Smooth muscle cell (in vitro differentiated cells): ENCODE results near the gene M1AP. TPM values are rescaled to one million over a fixed set of nuclear protein-coding genes. Genes with fewer than 3 reads are reported as not detected.

Source experiments
- DNase-seq: peaks from one replicate; lab custom pipeline; 2025; ENCODE audit not compliant: unreplicated experiment; lab: John Stamatoyannopoulos, UW
- H2AFZ ChIP-seq: fragments of 200-600 bp; sonication (generic); 2 replicates; pipeline ENCODE4 v1.6.0; 2016; ENCODE audit warnings: antibody characterized with exemption, low read depth, mild to moderate bottlenecking
- H3F3A ChIP-seq: fragments of 200-600 bp; sonication (generic); 2 replicates; pipeline ENCODE4 v1.6.0; 2017; ENCODE audit warnings: antibody characterized with exemption, low read depth
- H3K27ac ChIP-seq: fragments of 200-600 bp; sonication (generic); 2 replicates; pipeline ENCODE4 v1.5.1; 2016; ENCODE audit warnings: low read depth, mild to moderate bottlenecking
- H3K27me3 ChIP-seq: fragments of 200-600 bp; sonication (generic); 2 replicates; pipeline ENCODE4 v1.6.1; 2016; ENCODE audit warnings: low read depth, mild to moderate bottlenecking
- H3K36me3 ChIP-seq: fragments of 200-600 bp; sonication (generic); 2 replicates; pipeline ENCODE4 v1.5.1; 2016; ENCODE audit warnings: low read depth
- H3K4me1 ChIP-seq: fragments of 200-600 bp; sonication (generic); 2 replicates; pipeline ENCODE4 v1.5.1; 2016; ENCODE audit warnings: low read depth
- H3K4me2 ChIP-seq: fragments of 200-600 bp; sonication (generic); 2 replicates; pipeline ENCODE4 v1.6.0; 2016; ENCODE audit warnings: mild to moderate bottlenecking
- H3K4me3 ChIP-seq: fragments of 200-600 bp; sonication (generic); 2 replicates; pipeline ENCODE4 v1.5.1; 2016; ENCODE audit warnings: mild to moderate bottlenecking
- H3K79me2 ChIP-seq: fragments of 200-600 bp; sonication (generic); 2 replicates; pipeline ENCODE4 v1.6.0; 2016; ENCODE audit warnings: low read depth, mild to moderate bottlenecking
- H3K9ac ChIP-seq: fragments of 200-600 bp; sonication (generic); 2 replicates; pipeline ENCODE4 v1.6.0; 2016; ENCODE audit warnings: low read depth
- H3K9me3 ChIP-seq: fragments of 200-600 bp; sonication (generic); replicated peaks from 2 replicates; pipeline ENCODE4 v1.5.1; 2016; ENCODE audit warnings: low read depth
- H4K20me1 ChIP-seq: fragments of 200-600 bp; sonication (generic); 2 replicates; pipeline ENCODE4 v1.6.0; 2016; ENCODE audit warnings: low read depth
- CTCF ChIP-seq: fragments of 200-600 bp; sonication (generic); IDR thresholded peaks from 2 replicates; pipeline ENCODE4 v1.5.1; 2017; ENCODE audit warnings: borderline replicate concordance, mild to moderate bottlenecking, antibody characterized with exemption; ENCODE audit not compliant: insufficient read depth, poor library complexity, severe bottlenecking
- WGBS: methylation state at CpG from one replicate; pipeline ENCODE4 v1.1.7; 2016; ENCODE audit warnings: low lambda C conversion rate; 5-methylcytosine and 5-hydroxymethylcytosine counted together
- polyA plus RNA-seq: library from polyadenylated mRNA; unstranded; fragments of >200 nt; fragmentation: Nextera tagmentation; extraction: Ambion mirVana; gene quantifications from 2 replicates; pipeline ENCODE4 v1.2.1, GENCODE V29; 2016
- total RNA-seq: library from RNA; depleted of rRNA; stranded (reverse); fragments of >200 nt; gene quantifications from 2 replicates; pipeline ENCODE4 v1.2.3, GENCODE V29; 2014

M1AP gene
- total and polyA plus RNA-seq, 2 experiments from 2014 or later = 1.0 to 1.2 TPM

GRCh38 chr2:74553892-74554819 lies 94.0 kb downstream of the M1AP start, which contains the start of the genes DOK1 and LOXL3:
TSS of gene DOK1 (plus strand) at chr2:74554720. CDS start at chr2:74554755, 35 bp downstream.
TSS of gene LOXL3 (minus strand) at chr2:74553942. CDS start at chr2:74552634, 1,308 bp downstream.
- H3K27me3 ChIP-seq = no peaks in the 10 kb centered on the region
- H3K79me2 ChIP-seq = peaks cover 47% of the 10 kb centered on the region
- H4K20me1 ChIP-seq = peaks cover 37% of the 10 kb centered on the region
- peaks cover 13% of the 10 kb centered on the region for H3F3A ChIP-seq
- H3K27ac ChIP-seq = peak within 1 kb of the TSS; percentile 81
- no peak for TF ChIP-seq CTCF
- H3K36me3 ChIP-seq = no peaks in the 10 kb centered on the region
- H3K9ac ChIP-seq = peak within 1 kb of the TSS; percentile 91
- WGBS = under 1% methylated on average over 30 of the region's 73 CpGs
- peak; percentile 94 for DNase-seq
- H3K4me3 ChIP-seq = peak within 1 kb of the TSS; percentile 80
- peak within 1 kb of the TSS; percentile 89 for H2AFZ ChIP-seq
- H3K9me3 ChIP-seq = no peaks in the 10 kb centered on the region
- H3K4me1 ChIP-seq = peaks cover 21% of the 10 kb centered on the region
- peak within 1 kb of the TSS; percentile 98 for H3K4me2 ChIP-seq

GRCh38 chr2:74552914-74553811 lies 95.0 kb downstream of the M1AP start:
- Histone ChIP-seq H3K4me1 (peaks cover 27% of the 10 kb centered on the region), H3K27ac (peak overlapping the region; percentile 81), H3K27me3 (no peaks in the 10 kb centered on the region), H3K4me2 (peak overlapping the region; percentile 98), H3K9ac (peak overlapping the region; percentile 91), H3K36me3 (no peaks in the 10 kb centered on the region), H4K20me1 (peaks cover 43% of the 10 kb centered on the region), H3K9me3 (no peaks in the 10 kb centered on the region), H3K79me2 (peaks cover 48% of the 10 kb centered on the region), H2AFZ (no peak overlapping the region), H3F3A (peaks cover 13% of the 10 kb centered on the region), H3K4me3 (peak overlapping the region; percentile 80)
- 11% methylated on average over 25 of the region's 27 CpGs for WGBS
- DNase-seq = no peak
- TF ChIP-seq CTCF = no peak

- peak overlapping the region; percentile 98 for H3K4me2 ChIP-seq
- H3K9me3 ChIP-seq = no peaks in the 10 kb centered on the region
- H3K4me1 ChIP-seq = peaks cover 29% of the 10 kb centered on the region
- no peak overlapping the region for H2AFZ ChIP-seq
- H3K36me3 ChIP-seq = no peaks in the 10 kb centered on the region
- no peak for TF ChIP-seq CTCF
- H3K79me2 ChIP-seq = peaks cover 55% of the 10 kb centered on the region
- DNase-seq = no peak
- H3F3A ChIP-seq = peaks cover 10% of the 10 kb centered on the region
- no peaks in the 10 kb centered on the region for H3K27me3 ChIP-seq
- H3K4me3 ChIP-seq = peak overlapping the region; percentile 80
- H3K9ac ChIP-seq = peak overlapping the region; percentile 91
- H4K20me1 ChIP-seq = peaks cover 46% of the 10 kb centered on the region
- peak overlapping the region; percentile 81 for H3K27ac ChIP-seq
- 66% methylated on average over 21 of the region's 21 CpGs for WGBS
These were observed 95.9 kb downstream of the M1AP start for GRCh38 chr2:74551942-74552913.
